Astrocyte (in vitro differentiated cells and primary cell): Measurements from ENCODE around the gene MEGF11.

Experiments
- EZH2 ChIP-seq: IDR thresholded peaks from 2 replicates; pipeline ENCODE4 v1.6.1; 2012; ENCODE audit warnings: mild to moderate bottlenecking, low read length, inconsistent platforms; ENCODE audit not compliant: insufficient read depth
- TF ChIP-seq, protein P1 (sequence below): IDR thresholded peaks from 2 replicates; pipeline ENCODE4 v1.5.1; 2011; ENCODE audit warnings: low read depth, mild to moderate bottlenecking, inconsistent platforms, low read length, moderate library complexity; ENCODE audit not compliant: insufficient read depth

DNA sequence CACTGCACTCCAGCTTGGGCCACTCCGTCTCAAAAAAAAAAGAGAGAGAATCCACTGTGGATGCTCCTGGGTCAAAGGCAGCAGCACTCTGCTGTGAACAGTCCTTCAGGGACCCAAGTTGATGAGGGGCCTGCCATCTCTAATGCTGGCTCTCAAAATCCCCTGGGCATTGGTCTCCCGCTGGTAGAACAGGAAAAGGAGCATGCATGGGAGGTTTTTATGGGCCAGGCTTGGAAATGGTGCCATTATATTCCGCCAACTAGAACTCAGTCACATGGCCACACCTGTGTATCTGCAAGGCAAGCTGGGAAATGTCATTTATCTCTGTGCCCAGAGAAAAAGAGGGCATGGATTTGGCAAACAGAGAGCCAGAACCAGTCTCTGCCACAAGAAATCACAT is 36.5 kb upstream of the MEGF11 start:
- TF ChIP-seq, protein P1, sequence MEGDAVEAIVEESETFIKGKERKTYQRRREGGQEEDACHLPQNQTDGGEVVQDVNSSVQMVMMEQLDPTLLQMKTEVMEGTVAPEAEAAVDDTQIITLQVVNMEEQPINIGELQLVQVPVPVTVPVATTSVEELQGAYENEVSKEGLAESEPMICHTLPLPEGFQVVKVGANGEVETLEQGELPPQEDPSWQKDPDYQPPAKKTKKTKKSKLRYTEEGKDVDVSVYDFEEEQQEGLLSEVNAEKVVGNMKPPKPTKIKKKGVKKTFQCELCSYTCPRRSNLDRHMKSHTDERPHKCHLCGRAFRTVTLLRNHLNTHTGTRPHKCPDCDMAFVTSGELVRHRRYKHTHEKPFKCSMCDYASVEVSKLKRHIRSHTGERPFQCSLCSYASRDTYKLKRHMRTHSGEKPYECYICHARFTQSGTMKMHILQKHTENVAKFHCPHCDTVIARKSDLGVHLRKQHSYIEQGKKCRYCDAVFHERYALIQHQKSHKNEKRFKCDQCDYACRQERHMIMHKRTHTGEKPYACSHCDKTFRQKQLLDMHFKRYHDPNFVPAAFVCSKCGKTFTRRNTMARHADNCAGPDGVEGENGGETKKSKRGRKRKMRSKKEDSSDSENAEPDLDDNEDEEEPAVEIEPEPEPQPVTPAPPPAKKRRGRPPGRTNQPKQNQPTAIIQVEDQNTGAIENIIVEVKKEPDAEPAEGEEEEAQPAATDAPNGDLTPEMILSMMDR: no peak
- no peak for TF ChIP-seq EZH2
